Measurements from ENCODE around the gene RBP4. TPM values are rescaled to one million over a fixed set of nuclear protein-coding genes. Genes with fewer than 3 reads are reported as not detected.

The RBP4 gene
- total and polyA plus RNA-seq, 9 of the 15 experiments (the other 6 are each of a cell fraction or from before 2014, with no cell fraction given) = 0.91 TPM; not detected in 8

GRCh38 chr10:93579985-93580711, 20.9 kb downstream of the RBP4 start:
- in situ Hi-C loops (cut with MboI) (no loop called here), intact Hi-C loops (cut with micrococcal nuclease) (no loop called here)
- H3K4me3 ChIP-seq = no peak overlapping the region
- H3K9me1 ChIP-seq (ENCODE audit: control insufficient read depth, insufficient read depth, low read length) = no peaks in the 10 kb centered on the region
- H3K4me1 ChIP-seq (replicated peaks in 1 of 2; ENCODE audit: control insufficient read depth in 2 of 2, insufficient read depth in 2 of 2, low read length in 2 of 2) = no peaks in the 10 kb centered on the region
- TF ChIP-seq NFIX (CRISPR knock-in tag; IDR thresholded peaks at IDR 0.05; ENCODE audit: low read depth) (no peak), ZNF239 (CRISPR knock-in tag; IDR thresholded peaks at IDR 0.05) (peak; percentile 90), RBM25 (IDR thresholded peaks at IDR 0.05; ENCODE audit: low read depth, low read length, severe bottlenecking) (peak; percentile 47), KLF13 (tag; IDR thresholded peaks at IDR 0.05; ENCODE audit: borderline replicate concordance, low read depth) (no peak), ZNF184 (CRISPR knock-in tag; IDR thresholded peaks at IDR 0.05) (peak; percentile 90), ZNF316 (IDR thresholded peaks at IDR 0.05) (peak; percentile 38; the same call in 1 of the 2 replicates), MAFF (IDR thresholded peaks at IDR 0.05; ENCODE audit: low read length) (no peak)
- ChIA-PET CTCF (ENCODE audit: low intra/inter-chr PET ratio) (no interaction called here), POLR2A (no interaction called here)
- peaks cover 0 to 14% of the 10 kb centered on the region in 2 experiments; a peak in 2 of 5 replicates for H3K27me3 ChIP-seq (ENCODE audit: control insufficient read depth in 2 of 2, insufficient read depth in 2 of 2, low read length in 2 of 2)
- H4K20me1 ChIP-seq (replicated peaks; ENCODE audit: control insufficient read depth, insufficient read depth, low read length) = no peaks in the 10 kb centered on the region
- no peaks in the 10 kb centered on the region for H3K79me2 ChIP-seq (ENCODE audit: control insufficient read depth, insufficient read depth, low read length)
- WGBS (ENCODE audit: insufficient coverage, low coverage, missing lambda C conversion rate) = 4% methylated on average over 3 of the region's 3 CpGs
- H3K27ac ChIP-seq (ENCODE audit: extremely low read depth, low read depth, low read length) = no peak overlapping the region
- ATAC-seq (no peak), FAIRE-seq (no peak), DNase-seq (ENCODE audit: extremely low read depth in 1 of 4, low spot score in 3 of 4) (no peak)
- no peaks in the 10 kb centered on the region for H3K9me3 ChIP-seq (replicated peaks; ENCODE audit: control insufficient read depth, insufficient read depth, low read depth, low read length)
- no peaks in the 10 kb centered on the region for H3K36me3 ChIP-seq (ENCODE audit: control insufficient read depth, insufficient read depth, low read length)
- BruUV-seq (replicated peaks) = no TSS peak
- H3K4me2 ChIP-seq (ENCODE audit: insufficient read depth, low read length) = no peak overlapping the region
- H2AFZ ChIP-seq (ENCODE audit: low read depth, low read length) = no peak overlapping the region
- no peak overlapping the region for H3K9ac ChIP-seq (ENCODE audit: insufficient read depth in 1 of 2, low read depth in 2 of 2, low read length in 2 of 2)
